SJSA1 (cell line): ENCODE results near the gene LCN6. TPM values are rescaled to one million over a fixed set of nuclear protein-coding genes. Genes with fewer than 3 reads are reported as not detected.
"Not testable (repeated sequence)": the region's sequence is repeated elsewhere in the genome, so short reads cannot be mapped to it uniquely, and the experiment has no call there.

Source experiments
- DNase-seq, 2 experiments: peaks; one replicate each; pipeline ENCODE4 v3.0.0-alpha.2; 2015 to 2020; ENCODE audit warnings: low spot score in 2 of 2, low read depth in 1 of 2
- H3K27ac ChIP-seq: fragments of 250-450 bp; sonication (Bioruptor Pico); 2 replicates; pipeline ENCODE4 v1.5.1; 2020; ENCODE audit warnings: mild to moderate bottlenecking, moderate library complexity
- H3K27me3 ChIP-seq: fragments of 250-450 bp; sonication (Bioruptor Pico); replicated peaks from 2 replicates; pipeline ENCODE4 v1.5.1; 2020; ENCODE audit warnings: mild to moderate bottlenecking, moderate library complexity
- H3K36me3 ChIP-seq: fragments of 250-450 bp; sonication (Bioruptor Pico); 2 replicates; pipeline ENCODE4 v1.5.1; 2020; ENCODE audit warnings: mild to moderate bottlenecking
- H3K4me1 ChIP-seq: fragments of 250-450 bp; sonication (Bioruptor Pico); replicated peaks from 2 replicates; pipeline ENCODE4 v1.6.1; 2021; ENCODE audit warnings: mild to moderate bottlenecking
- H3K4me3 ChIP-seq: fragments of 250-450 bp; sonication (Bioruptor Pico); 2 replicates; pipeline ENCODE4 v1.5.1; 2020; ENCODE audit warnings: mild to moderate bottlenecking
- H3K9me3 ChIP-seq: fragments of 250-450 bp; sonication (Bioruptor Pico); replicated peaks from 2 replicates; pipeline ENCODE4 v1.5.1; 2020; ENCODE audit warnings: mild to moderate bottlenecking
- total RNA-seq: library from RNA; depleted of rRNA; stranded (reverse); fragments of >200 nt; shearing (Covaris generic); gene quantifications from 2 replicates; pipeline ENCODE4 v1.2.3, GENCODE V29; 2014

The LCN6 gene
- total RNA-seq, 1 experiment from 2014 or later, result not detected

GRCh38 chr9:136773386-136774044 is 25.2 kb upstream of the LCN6 start:
- H3K27me3 ChIP-seq, result peaks cover 8% of the 10 kb centered on the region; the same call in 1 of the 2 replicates
- H3K9me3 ChIP-seq, result peaks cover 8% of the 10 kb centered on the region
- no peak overlapping the region for H3K4me3 ChIP-seq
- H3K4me1 ChIP-seq, result no peaks in the 10 kb centered on the region
- H3K36me3 ChIP-seq, result no peaks in the 10 kb centered on the region
- no peak for DNase-seq
- no peak overlapping the region for H3K27ac ChIP-seq

GRCh38 chr9:136771907-136772415 is 23.6 kb upstream of the LCN6 start:
- no peak overlapping the region for H3K4me3 ChIP-seq
- H3K27me3 ChIP-seq, result peaks cover 15% of the 10 kb centered on the region; the same call in 1 of the 2 replicates
- H3K27ac ChIP-seq, result no peak overlapping the region
- no peaks in the 10 kb centered on the region for H3K4me1 ChIP-seq
- peaks cover 8% of the 10 kb centered on the region for H3K9me3 ChIP-seq
- no peaks in the 10 kb centered on the region for H3K36me3 ChIP-seq
- DNase-seq, result no peak

GRCh38 chr9:136769710-136770191 is 21.4 kb upstream of the LCN6 start:
- H3K27me3 ChIP-seq, result peaks cover 18% of the 10 kb centered on the region; the same call in 1 of the 2 replicates
- H3K4me3 ChIP-seq, result no peak overlapping the region
- no peaks in the 10 kb centered on the region for H3K4me1 ChIP-seq
- no peak for DNase-seq
- H3K9me3 ChIP-seq, result peaks cover 8% of the 10 kb centered on the region
- H3K27ac ChIP-seq, result no peak overlapping the region
- H3K36me3 ChIP-seq, result no peaks in the 10 kb centered on the region

- DNase-seq, H3K4me3 ChIP-seq, H3K27ac ChIP-seq, H3K9me3 ChIP-seq, H3K36me3 ChIP-seq, H3K4me1 ChIP-seq: not testable (repeated sequence)
- H3K27me3 ChIP-seq, result peaks cover 23% of the 10 kb centered on the region; the same call in 1 of the 2 replicates
Observed at GRCh38 chr9:136766410-136767120, 18.2 kb upstream of the LCN6 start.

- H3K27me3 ChIP-seq, result peaks cover 19% of the 10 kb centered on the region; the same call in 1 of the 2 replicates
- H3K9me3 ChIP-seq, H3K4me3 ChIP-seq, DNase-seq, H3K36me3 ChIP-seq, H3K27ac ChIP-seq, H3K4me1 ChIP-seq: not testable (repeated sequence)
Observed at GRCh38 chr9:136765745-136766409, 17.6 kb upstream of the LCN6 start.

GRCh38 chr9:136765041-136765440 is 16.7 kb upstream of the LCN6 start:
- H3K27me3 ChIP-seq, result peaks cover 18% of the 10 kb centered on the region; the same call in 1 of the 2 replicates
- H3K27ac ChIP-seq, result no peak overlapping the region
- no peaks in the 10 kb centered on the region for H3K4me1 ChIP-seq
- H3K4me3 ChIP-seq, result no peak overlapping the region
- no peaks in the 10 kb centered on the region for H3K36me3 ChIP-seq
- no peaks in the 10 kb centered on the region for H3K9me3 ChIP-seq
- DNase-seq, result no peak

GRCh38 chr9:136764301-136764891 is 16.1 kb upstream of the LCN6 start, which contains the start of gene LCN15:
TSS of gene LCN15 (minus strand) at chr9:136764518. CDS start at chr9:136764488, 30 bp downstream.
- H3K9me3 ChIP-seq, result no peaks in the 10 kb centered on the region
- H3K27me3 ChIP-seq, result peaks cover 18% of the 10 kb centered on the region; the same call in 1 of the 2 replicates
- H3K36me3 ChIP-seq, result no peaks in the 10 kb centered on the region
- H3K27ac ChIP-seq, result no peak within 1 kb of the TSS
- no peaks in the 10 kb centered on the region for H3K4me1 ChIP-seq
- H3K4me3 ChIP-seq, result no peak within 1 kb of the TSS
- DNase-seq, result no peak

- DNase-seq, result no peak
- H3K27me3 ChIP-seq, result peaks cover 18% of the 10 kb centered on the region; the same call in 1 of the 2 replicates
- H3K36me3 ChIP-seq, result no peaks in the 10 kb centered on the region
- H3K9me3 ChIP-seq, result no peaks in the 10 kb centered on the region
- no peak overlapping the region for H3K4me3 ChIP-seq
- H3K27ac ChIP-seq, result no peak overlapping the region
- H3K4me1 ChIP-seq, result no peaks in the 10 kb centered on the region
Observed at GRCh38 chr9:136763649-136764035, 15.3 kb upstream of the LCN6 start.

- Histone ChIP-seq H3K4me1 (no peaks in the 10 kb centered on the region), H3K36me3 (no peaks in the 10 kb centered on the region), H3K9me3 (no peaks in the 10 kb centered on the region), H3K27ac (no peak overlapping the region), H3K27me3 (peaks cover 17% of the 10 kb centered on the region; the same call in 1 of the 2 replicates), H3K4me3 (no peak overlapping the region)
- DNase-seq, result peak in 1 of 2 experiments; percentile 58
Observed at GRCh38 chr9:136762915-136763648, 14.8 kb upstream of the LCN6 start.

GRCh38 chr9:136762221-136762691 is 13.9 kb upstream of the LCN6 start:
- Histone ChIP-seq H3K4me1 (no peaks in the 10 kb centered on the region), H3K9me3 (no peaks in the 10 kb centered on the region), H3K27ac (no peak overlapping the region), H3K27me3 (peaks cover 11% of the 10 kb centered on the region; the same call in 1 of the 2 replicates), H3K4me3 (no peak overlapping the region), H3K36me3 (no peaks in the 10 kb centered on the region)
- DNase-seq, result no peak

- no peak for DNase-seq
- Histone ChIP-seq H3K36me3 (no peaks in the 10 kb centered on the region), H3K4me1 (no peaks in the 10 kb centered on the region), H3K9me3 (no peaks in the 10 kb centered on the region), H3K27ac (no peak overlapping the region), H3K27me3 (peaks cover 10% of the 10 kb centered on the region; the same call in 1 of the 2 replicates), H3K4me3 (no peak overlapping the region)
Observed at GRCh38 chr9:136761545-136761981, 13.2 kb upstream of the LCN6 start.

- H3K27me3 ChIP-seq, result peaks cover 10% of the 10 kb centered on the region; the same call in 1 of the 2 replicates
- H3K9me3 ChIP-seq, H3K4me3 ChIP-seq, H3K36me3 ChIP-seq, H3K27ac ChIP-seq, H3K4me1 ChIP-seq: not testable (repeated sequence)
- DNase-seq, result peak; percentile 25 to 64
Observed at GRCh38 chr9:136760834-136761544, 12.7 kb upstream of the LCN6 start.
